Stimulated activated CD8-positive, alpha-beta memory T cell treated with anti-CD3 and anti-CD28 coated beads, Interleukin-7, amount 100 ng/mL, for 1 hour (primary cell): ENCODE results near the gene ENDOU.

Experiments used
- DNase-seq, 2 donors: peaks; one replicate each; pipeline ENCODE4 v3.0.0-alpha.2; 2020; ENCODE audit warnings: low read depth in 2 of 2

ENDOU gene, protein sequence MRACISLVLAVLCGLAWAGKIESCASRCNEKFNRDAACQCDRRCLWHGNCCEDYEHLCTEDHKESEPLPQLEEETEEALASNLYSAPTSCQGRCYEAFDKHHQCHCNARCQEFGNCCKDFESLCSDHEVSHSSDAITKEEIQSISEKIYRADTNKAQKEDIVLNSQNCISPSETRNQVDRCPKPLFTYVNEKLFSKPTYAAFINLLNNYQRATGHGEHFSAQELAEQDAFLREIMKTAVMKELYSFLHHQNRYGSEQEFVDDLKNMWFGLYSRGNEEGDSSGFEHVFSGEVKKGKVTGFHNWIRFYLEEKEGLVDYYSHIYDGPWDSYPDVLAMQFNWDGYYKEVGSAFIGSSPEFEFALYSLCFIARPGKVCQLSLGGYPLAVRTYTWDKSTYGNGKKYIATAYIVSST

DNA sequence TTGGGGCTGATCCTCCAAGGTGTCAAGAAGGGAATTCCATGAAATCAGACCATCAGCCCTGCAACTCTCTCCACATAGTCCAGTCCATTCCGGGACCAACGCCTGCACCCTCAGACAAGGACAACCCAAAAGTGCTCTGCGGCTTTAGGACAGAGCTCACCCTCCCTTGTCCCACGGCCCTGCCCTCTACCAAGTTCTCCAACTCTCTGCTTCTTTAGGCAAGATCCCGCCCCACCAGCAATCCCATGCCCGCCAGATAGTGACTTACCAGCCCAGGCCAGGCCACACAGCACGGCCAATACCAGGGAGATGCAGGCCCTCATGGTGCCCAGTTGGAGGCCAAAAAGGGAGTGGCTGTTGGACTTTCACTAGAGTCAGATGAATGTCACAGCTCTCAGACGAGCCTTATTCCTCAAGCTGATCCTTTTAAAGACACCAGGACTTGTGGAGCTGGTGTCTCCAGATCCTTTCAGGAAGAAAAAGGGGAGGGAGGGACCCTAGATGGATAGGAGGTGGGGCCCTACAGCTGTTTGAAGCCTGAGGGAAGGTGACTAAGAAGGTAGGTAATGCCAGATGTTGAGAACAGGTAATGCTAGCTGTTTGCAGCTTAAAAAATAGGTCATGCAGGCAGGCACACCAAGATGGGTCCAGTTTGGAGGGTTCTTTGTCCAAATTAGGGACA, at the start of gene ENDOU:
TSS of gene ENDOU (minus strand) at position 400 of the 682 bp plus-strand sequence. CDS start at position 323, 77 bp downstream.
- no peak for DNase-seq

DNA sequence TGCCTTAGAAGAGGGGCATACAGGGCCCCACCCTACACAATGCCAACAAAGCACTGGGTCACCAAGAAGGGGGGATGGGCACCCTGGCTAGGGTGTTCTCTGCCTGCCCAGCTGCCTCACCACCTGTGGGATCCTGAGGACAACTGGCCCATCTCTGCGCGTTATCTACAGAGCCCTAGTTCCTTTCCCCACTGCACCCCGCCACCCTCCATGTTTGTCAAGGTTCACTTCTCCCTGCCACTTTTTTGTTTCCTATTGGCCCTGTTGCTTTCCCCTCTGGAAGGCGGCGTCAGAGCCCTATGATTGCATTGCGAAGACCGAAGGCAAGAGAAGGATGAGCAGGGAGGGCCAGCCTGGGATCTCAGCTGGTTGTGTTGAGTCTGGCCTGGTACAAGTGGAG, 49.4 kb upstream of the ENDOU start:
- no peak for DNase-seq

DNA sequence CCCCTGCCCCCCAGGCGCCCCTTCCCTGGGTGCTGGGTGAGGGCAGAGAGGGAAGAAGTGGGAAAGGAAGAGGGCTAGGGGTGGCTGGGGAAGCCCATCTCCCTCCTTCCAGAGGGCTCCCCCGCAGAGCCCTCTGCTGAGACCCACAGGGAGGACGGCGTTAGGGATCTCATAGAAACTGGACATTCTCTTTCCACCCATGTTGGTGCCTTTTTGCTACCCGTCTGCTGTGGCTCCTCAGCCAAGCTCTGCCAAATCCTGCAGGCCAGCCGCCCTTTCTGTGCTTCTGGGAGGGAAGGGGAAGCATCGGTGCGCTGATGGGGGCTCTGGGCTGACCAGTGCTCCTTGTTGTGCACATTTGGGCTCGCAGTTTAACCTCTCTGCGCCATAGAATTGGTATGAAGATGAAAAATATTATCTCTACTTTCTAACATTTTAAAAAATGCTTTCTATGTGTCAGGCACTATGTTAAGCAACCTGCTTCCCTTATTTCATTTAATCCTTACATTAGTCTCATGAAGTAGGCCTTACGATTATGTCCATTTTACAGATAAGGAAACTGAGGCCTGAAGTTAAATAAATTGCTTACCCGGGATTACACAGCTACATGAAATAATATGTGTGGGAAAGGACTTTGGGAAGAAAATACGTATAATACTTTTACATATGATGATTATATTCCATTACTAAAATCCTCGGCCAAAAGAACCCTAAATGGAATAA, 48.7 kb upstream of the ENDOU start:
- no peak for DNase-seq

DNA sequence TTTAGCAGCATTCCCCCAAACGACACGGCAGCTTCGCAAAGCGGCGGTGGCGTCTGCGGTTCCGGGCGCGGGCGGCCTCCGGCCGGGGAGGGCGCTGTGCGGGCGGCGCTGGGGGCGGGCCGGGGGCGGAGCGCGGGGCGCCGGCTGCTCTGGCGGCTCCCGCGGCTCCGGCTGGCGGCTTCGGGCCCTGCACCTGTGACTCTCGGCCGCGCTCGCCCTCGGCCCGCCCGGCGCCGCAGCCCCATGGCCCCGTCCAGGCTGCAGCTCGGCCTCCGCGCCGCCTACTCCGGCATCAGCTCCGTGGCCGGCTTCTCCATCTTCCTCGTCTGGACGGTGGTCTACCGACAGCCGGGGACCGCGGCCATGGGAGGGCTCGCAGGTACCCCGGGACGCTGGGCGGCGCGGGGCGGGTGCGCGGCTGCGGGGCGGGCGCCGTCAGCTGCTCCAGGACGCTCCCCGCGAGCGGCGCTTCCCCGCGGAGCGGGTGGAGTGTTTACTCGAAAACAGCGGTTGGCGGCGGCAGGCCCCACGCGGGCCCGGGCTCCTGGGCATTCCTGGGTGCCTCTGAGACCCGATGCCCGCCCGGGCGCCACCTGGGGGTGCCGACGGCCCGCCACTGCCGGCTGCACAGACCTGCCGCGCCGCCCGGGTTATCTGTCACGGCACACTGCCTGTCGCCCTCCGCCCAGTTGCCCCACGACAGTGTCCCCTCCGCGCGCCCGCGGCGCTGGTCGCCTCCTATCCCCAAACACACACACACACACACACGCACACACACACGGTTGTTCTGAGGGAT, 48.0 kb upstream of the ENDOU start, which contains the start of gene SLC48A1:
TSS of gene SLC48A1 (plus strand) at position 177 of the 796 bp plus-strand sequence. CDS start at position 244, 67 bp downstream.
- DNase-seq, result peak; percentile 55 to 59

DNA sequence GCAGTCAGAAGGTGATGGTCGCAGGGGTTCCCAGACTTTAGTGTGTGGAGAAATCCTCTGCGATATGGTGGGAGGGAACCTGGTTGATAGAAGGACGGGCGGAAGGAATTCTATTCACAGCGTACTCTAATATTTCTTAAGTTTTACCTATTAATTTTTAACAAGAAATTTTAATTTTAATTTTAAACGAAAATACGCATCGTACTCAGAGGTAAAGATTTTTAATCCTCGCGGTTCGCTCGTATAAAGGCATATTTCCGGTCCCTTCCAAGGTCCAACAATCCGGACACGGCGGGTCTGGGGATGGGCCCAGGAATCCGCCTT, 47.4 kb upstream of the ENDOU start:
- DNase-seq, result no peak

DNA sequence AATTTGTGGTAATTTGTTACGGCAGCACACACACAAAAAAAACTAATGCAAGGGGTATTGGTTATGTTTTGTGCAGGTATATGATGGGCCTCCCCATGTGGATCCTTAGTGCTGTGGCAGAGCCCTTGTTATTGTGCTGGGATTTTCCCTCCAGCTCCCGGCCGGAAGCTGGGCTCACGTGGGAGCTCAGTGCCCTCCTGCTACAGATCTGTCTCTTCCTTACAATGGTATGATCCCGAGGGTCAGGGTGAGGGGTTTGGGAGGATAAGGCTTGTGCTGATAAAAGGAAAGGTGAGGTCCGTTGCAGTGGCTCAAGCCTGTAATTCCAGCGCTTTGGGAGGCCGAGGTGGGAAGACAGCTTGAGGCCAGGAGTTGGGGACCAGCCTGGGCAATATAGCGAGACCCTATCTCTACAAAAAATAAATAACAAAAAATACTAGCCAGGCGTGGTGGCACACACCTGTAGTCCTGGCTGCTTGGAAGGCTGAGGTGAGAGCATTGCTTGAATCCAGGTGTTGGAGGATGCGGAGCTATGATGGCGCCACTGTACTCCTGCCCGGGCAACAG, 46.9 kb upstream of the ENDOU start:
- no peak for DNase-seq

DNA sequence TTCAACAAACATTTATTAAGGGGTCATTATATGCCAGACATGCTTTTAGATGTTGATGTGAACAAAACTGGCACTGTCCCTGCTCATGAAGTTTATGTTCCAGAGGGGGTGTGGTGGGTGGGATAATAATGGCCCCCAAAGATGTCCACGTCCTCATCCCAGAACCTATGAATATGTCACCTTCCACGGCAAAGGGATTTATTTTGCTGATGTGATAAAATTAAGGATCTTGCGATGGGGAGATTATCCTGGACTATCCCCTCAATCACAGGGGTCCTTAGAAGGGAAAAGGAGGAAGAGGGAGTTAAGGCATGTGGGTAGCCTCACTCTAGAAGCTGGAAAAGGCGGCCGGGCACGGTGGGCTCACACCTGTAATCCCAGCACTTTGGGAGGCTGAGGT, 46.0 kb upstream of the ENDOU start:
- DNase-seq, result no peak

DNA sequence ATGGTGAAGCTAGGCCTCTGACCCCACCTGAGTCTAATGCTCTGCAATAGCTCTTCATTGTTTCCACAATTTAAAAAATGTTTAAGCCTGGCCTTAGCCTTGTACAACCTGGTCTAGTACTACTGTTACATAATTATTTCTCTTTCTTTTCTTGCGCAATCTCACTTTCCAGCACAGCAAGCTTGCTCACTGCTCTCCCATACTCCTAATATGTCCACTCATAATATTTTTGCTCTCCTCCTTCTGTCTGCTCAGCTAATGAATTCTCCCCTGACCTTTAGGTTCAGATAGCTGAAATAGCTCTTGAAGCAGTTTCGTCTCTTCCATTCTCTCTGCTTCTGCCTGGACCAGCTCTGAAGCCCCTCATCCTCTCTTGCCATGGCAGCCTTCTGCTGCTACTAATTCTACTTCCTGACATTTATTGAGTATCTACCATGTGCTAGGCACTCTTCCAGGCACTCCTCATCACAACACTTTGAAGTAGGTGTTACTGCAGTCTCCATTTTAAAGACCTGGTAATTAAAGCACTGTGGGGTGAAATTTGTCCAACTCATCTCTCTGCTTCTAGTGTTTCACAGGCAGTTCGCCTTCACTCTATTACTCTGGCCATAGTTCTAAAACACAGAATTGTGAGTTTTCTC, 44.9 kb upstream of the ENDOU start:
- no peak for DNase-seq

DNA sequence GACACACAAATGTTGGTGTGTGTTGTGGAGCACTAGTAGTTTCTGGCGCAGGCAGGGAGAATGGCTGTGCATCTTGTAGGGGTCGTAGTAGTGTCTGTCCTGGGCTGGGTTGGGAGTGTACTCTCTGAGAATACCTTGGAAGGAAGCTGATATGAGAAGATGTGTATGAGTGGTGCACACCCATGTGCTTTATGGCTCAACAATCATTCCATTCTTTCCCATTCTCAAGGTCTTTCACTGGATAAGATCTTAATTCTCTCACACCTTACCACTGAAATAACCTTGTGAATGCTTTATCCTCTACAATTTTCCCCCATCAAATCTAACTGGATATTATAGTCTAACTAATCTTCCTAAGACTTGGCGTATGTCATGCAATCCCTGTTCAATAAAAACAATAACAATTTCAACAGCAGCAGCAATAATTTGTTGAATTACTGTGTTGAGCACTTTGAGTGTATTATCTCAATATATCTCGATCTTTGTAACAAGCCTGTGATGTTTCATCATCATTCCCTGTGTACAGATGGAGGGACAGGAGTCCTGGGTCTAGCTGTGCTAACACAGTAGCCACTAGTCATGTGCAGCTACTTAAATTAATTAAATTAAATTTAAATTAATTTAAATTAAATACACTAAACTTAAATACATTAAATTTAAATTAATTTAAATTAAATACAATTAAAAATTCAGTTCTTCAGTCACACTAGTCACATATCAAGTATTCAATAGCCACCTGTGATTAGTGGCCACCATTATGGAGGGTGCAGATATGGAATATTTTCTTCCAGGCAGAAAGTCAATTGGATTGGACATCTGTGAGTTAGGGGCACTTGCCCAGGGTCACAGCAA, 44.2 kb upstream of the ENDOU start:
- DNase-seq, result no peak

DNA sequence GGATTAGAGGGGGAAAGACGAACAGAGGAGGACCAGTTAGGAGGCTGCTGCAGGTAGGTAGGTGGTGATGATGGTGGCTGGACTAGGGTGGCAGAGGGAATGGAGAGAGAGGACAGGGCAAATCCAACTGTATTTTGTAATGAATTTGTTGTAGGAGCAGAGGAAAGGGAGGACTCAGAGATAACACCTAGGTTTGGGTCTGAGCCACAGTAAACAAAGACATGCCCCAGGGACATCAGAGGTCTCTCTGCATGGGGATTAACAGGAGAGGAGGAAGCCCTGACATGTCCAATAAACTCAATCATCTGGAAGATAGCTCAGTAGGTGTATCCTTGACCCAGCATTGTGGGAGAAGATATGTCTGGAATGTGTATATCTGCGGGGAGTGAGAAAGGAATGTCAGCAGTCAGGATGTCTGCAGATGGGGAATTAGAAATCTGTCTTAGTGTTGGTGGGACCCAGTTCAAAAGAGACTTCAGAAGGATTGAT, 43.1 kb upstream of the ENDOU start:
- DNase-seq, result no peak

DNA sequence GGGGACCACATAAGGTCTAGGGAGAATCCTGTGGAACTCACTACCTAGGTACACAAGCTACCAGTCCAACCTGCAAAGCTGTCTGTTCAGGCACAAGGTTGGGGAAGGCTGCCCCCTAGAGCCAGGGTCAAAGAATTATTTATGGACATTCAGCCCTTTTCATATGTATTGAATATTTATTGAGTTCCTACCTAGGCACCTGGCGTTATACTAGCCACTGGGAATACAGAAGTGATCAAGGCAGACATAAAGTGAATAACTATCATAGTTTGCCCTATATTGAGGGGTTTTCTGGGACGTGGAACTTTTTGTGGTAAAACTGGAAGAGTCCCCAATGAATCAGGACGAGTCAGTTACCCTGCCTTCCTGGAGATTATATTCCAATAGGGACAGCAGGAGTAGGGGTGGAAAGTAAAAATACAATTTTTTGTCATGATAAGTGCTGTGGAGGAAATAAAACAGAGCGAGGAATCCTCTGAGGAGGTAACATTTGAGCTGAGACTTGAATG, 42.0 kb upstream of the ENDOU start:
- DNase-seq, result peak; percentile 30 to 46

DNA sequence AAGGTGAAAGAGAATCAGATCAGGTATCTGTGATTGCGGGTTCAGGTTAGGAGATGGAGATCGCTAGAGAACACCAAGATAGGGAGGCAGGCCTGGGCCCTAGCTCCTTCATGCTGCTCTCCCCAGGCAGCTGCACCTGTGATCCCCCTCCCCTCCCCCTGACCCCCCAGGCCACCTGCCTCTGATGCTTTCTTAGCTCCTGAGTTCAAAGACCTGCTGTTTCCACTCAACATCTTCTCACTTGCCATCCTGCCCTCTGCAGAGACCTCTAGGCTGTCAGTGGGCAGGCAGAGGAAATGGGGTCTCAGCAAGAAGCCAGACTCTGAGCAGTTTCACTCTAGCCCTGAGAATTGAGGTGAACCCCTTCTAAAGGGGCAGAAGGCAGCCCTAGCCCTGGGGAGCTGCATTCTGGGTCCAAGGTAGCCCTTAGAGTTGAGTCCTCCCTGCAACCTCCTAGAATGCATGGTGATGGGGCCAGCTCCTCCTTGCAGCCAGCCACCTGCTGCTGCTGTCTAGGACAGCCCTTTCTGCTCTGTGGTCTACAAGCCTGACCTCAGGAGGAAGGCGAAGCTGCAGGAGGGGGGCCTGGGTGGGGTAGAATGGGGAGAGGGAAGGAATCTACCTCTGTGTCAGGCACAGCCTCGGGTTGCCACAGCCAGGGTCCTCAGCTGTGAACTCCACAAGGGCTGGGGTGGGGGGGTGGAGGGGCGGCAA, 41.4 kb upstream of the ENDOU start:
- no peak for DNase-seq

DNA sequence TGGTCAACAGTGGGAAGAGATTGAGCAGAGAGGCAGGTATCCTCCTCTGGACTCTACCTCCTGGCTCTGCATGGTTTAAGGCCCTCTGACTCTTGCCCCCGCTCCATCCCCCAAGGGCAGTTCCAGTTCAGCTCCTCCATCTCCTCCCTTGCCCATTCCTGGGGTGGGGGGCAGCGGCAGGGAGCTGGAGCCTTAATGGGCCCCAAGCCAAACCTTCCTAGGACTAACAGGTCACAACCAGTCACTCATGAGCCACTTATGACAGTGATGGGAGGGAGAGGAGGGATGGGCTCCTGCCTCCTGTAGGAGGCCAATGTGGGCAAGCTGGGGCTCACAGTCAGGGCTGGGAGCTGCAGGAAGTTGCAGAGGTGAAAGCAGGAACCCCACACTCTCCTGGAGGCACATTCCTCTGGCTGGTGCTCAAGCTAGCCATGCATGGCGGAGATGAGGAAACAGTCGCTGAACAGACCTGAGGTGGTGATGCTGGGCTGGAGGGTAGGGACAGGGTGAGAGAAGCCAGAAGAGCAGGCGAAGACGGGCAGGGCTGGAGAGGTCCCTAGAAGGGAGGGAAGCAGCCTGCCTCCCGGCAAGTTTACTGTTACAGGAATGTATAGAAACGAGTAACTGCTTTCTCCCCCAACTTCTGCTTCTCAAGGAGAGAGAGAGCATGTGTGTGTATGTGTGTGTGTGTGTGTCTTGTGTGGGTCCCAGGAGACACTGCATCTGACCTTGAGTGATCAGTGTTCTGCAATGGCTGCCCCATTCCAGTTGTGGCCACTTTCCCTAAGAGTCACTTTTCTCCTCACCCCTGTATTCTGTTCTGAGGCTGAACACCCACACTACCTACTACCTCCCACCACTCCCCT, 38.4 kb upstream of the ENDOU start:
- no peak for DNase-seq

DNA sequence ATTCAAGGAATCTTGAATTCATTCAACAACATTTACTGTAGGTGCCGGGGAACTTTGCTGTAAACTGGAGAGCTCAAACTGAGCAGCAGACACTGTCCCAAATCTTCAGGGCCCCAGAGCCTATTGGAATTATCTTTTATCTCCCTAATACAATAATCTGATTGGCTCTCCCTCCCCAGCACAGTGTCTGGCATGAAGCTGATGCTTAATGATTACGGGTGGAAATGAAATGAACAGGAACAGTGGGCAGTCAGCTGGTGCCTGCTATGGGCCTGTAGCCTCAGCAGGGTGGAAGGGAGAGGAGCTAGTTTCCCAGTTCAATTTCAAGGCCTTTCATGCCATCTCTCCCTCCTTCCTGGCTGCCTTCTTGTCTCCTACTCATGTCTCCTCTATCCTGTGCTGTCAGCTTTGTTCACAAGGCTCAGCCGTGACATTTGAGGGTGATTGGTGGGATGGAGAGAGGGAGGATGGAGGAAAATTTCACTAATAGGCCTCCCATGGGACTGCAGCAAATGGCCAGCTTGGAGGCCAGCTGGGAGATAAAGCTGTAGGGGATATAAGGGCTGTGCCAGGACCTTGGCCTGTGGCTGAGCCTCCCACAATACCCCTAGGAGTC, 37.7 kb upstream of the ENDOU start:
- DNase-seq, result no peak

DNA sequence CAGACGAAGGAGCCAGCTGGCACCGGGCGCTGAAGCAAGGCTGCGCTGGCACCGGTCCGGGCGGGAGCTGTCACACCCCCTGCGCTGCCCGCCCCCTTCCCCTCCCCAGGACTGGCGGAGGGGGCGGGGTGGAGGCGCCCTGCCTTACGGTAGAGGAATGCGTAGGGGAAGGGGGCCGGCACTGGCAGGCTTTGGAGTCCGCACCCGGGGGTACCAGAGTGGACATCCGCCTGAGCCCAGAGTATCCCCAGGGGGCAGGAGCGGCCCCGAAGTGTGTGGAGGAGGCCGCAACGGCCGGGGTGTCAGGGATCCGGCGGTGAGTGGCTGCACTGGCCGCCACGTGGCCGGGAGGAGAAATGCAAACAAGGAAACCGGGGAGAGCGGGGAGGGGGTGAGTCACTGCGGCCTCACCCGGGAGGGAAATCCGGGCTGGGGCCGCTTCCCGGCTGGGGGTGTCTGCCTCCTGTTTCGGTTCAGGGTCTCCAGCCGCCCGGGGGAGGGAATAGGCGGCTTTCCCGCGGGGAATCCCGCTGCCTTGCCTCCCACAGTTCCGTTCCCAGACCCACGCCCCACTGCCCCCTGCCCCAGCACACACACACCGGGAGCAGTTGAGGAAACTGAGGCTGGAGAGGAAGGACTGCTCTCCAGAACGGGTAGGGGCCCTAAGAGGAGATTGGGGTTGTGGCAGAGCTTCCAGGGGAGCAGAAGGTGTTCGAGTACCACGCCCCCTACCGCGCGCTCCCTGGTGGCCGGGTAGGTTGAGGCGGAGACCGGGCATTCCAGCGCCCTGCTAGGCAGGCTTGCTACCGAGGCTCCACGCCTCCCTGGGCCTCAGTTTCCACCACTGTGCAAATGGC, 33.8 kb upstream of the ENDOU start, which contains the start of gene RAPGEF3:
TSS of gene RAPGEF3 (minus strand) at position 47 of the 857 bp plus-strand sequence. CDS start 324 bp downstream, outside the sequence.
- DNase-seq, result peak; percentile 35 to 45

DNA sequence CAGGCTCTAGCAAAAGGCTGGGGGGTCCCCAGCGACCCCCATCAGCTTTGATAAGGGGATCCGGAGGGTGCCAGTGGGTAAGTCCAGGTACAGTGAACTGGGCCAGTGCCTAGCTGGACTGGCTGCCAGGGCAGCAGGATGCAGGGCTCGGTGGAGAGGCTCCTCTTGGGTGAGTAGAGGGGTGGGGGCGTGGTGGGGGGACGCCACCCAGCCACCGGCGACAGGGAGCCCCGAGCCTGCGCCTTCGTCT, 33.2 kb upstream of the ENDOU start:
- DNase-seq, result no peak
